SK-N-SH treated with all-trans-retinoic acid at 6 μM for 48 hours (cell line): ENCODE measurements around the gene RASD2.

Source experiments
- CSDC2 ChIP-seq: fragments of 250-450 bp; sonication (Bioruptor Pico); IDR thresholded peaks from 2 replicates; pipeline ENCODE4 v1.5.0; 2020; ENCODE audit warnings: mild to moderate bottlenecking, moderate library complexity
- GLIS3 ChIP-seq: fragments of 250-450 bp; sonication (Bioruptor Pico); IDR thresholded peaks from 2 replicates; pipeline ENCODE4 v1.5.0; 2020; ENCODE audit warnings: mild to moderate bottlenecking, moderate library complexity
- ISL1 ChIP-seq: fragments of 250-450 bp; sonication (Bioruptor Pico); IDR thresholded peaks from 2 replicates; pipeline ENCODE4 v2.1.2; 2022; ENCODE audit warnings: mild to moderate bottlenecking, moderate library complexity
- OSR1 ChIP-seq: fragments of 250-450 bp; sonication (Bioruptor Pico); IDR thresholded peaks from 2 replicates; pipeline ENCODE4 v1.8.0; 2022; ENCODE audit warnings: moderate library complexity, mild to moderate bottlenecking, inconsistent platforms
- PPARA ChIP-seq: fragments of 250-450 bp; sonication (Bioruptor Pico); IDR thresholded peaks from 2 replicates; pipeline ENCODE4 v1.5.0; 2020; ENCODE audit warnings: mild to moderate bottlenecking, borderline replicate concordance
- RARB ChIP-seq: fragments of 250-450 bp; sonication (Bioruptor Pico); IDR thresholded peaks from 2 replicates; pipeline ENCODE4 v1.8.0; 2021; ENCODE audit warnings: mild to moderate bottlenecking, moderate library complexity
- ZFP3 ChIP-seq: fragments of 250-450 bp; sonication (Bioruptor Pico); IDR thresholded peaks from 2 replicates; pipeline ENCODE4 v1.5.0; 2020; ENCODE audit warnings: mild to moderate bottlenecking, moderate library complexity
- ZFP30 ChIP-seq: fragments of 450-650 bp; formaldehyde crosslinking; IDR thresholded peaks from 2 replicates; pipeline ENCODE4 v1.5.0; 2022; ENCODE audit warnings: mild to moderate bottlenecking, moderate library complexity
- ZNF8 ChIP-seq: fragments of 450-650 bp; formaldehyde crosslinking; IDR thresholded peaks from 2 replicates; pipeline ENCODE4 v1.5.0; 2020; ENCODE audit warnings: mild to moderate bottlenecking, moderate library complexity
- TF ChIP-seq, protein P1 (sequence below): fragments of 250-450 bp; sonication (Bioruptor Pico); IDR thresholded peaks from 2 replicates; pipeline ENCODE4 v1.5.1; 2020; ENCODE audit warnings: low read depth, mild to moderate bottlenecking, moderate library complexity
- TF ChIP-seq, protein P2 (sequence below): fragments of 250-450 bp; sonication (Bioruptor Pico); IDR thresholded peaks from 2 replicates; pipeline ENCODE4 v1.8.0; 2020; ENCODE audit warnings: mild to moderate bottlenecking, moderate library complexity, borderline replicate concordance

DNA sequence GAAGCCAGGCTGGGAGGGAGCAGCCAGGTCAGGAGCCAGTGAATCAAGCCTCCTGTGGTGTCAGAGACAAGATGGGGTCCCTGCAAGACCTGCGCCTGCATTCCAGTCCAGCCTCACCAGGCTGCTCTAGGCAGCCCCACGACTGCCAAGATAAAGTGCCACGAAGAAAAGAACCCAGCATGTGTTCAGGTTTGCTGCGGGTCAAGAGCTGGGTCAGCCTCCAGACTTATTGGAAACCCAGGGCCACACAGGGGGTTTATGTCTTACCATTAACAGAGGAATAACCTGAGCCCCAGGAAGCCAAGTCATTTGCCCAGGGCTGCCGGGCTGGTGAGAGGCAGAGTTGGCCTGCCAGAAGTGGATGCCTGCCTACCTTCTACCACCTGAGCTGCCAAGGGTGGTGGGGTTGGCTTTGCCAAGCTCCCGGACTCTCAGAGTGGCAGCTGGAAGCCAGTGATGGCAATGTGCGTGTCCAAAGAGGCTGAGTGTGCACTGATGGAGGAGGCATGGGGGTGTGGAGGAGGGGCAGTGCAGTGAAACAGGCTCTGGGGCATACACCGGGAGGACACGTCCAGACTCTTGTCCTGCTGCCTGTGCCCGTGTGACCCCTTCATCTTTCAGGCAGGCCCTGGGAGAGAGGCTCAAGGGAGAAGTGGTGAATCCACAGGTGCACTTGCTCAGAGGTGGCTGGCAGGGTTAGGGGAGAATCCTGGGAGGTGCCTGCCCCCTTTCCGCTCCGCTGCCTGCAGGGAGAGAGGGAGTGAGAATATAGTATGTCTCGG, 1.7 kb downstream of the RASD2 start:
- TF ChIP-seq, protein P1, sequence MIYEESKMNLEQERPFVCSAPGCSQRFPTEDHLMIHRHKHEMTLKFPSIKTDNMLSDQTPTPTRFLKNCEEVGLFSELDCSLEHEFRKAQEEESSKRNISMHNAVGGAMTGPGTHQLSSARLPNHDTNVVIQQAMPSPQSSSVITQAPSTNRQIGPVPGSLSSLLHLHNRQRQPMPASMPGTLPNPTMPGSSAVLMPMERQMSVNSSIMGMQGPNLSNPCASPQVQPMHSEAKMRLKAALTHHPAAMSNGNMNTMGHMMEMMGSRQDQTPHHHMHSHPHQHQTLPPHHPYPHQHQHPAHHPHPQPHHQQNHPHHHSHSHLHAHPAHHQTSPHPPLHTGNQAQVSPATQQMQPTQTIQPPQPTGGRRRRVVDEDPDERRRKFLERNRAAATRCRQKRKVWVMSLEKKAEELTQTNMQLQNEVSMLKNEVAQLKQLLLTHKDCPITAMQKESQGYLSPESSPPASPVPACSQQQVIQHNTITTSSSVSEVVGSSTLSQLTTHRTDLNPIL = no peak
- TF ChIP-seq GLIS3 (CRISPR knock-in tag) (no peak), ISL1 (CRISPR knock-in tag) (no peak), RARB (CRISPR knock-in tag) (no peak), ZNF8 (no peak), OSR1 (no peak), CSDC2 (CRISPR knock-in tag) (no peak), ZFP30 (no peak), PPARA (CRISPR knock-in tag) (no peak), ZFP3 (CRISPR knock-in tag) (no peak)
- TF ChIP-seq, protein P2, sequence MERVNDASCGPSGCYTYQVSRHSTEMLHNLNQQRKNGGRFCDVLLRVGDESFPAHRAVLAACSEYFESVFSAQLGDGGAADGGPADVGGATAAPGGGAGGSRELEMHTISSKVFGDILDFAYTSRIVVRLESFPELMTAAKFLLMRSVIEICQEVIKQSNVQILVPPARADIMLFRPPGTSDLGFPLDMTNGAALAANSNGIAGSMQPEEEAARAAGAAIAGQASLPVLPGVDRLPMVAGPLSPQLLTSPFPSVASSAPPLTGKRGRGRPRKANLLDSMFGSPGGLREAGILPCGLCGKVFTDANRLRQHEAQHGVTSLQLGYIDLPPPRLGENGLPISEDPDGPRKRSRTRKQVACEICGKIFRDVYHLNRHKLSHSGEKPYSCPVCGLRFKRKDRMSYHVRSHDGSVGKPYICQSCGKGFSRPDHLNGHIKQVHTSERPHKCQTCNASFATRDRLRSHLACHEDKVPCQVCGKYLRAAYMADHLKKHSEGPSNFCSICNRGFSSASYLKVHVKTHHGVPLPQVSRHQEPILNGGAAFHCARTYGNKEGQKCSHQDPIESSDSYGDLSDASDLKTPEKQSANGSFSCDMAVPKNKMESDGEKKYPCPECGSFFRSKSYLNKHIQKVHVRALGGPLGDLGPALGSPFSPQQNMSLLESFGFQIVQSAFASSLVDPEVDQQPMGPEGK (CRISPR knock-in tag) = no peak
